Fibroblast of villous mesenchyme (primary cell): ENCODE results near the gene LRRC4. TPM values are rescaled to one million over a fixed set of nuclear protein-coding genes. Genes with fewer than 3 reads are reported as not detected.

Experiments used
- DNase-seq: peaks from one replicate; pipeline ENCODE4 v3.0.0-alpha.2; 2010; ENCODE audit warnings: low read depth
- H3K4me3 ChIP-seq: 2 replicates; pipeline ENCODE4 v1.5.1; 2011; ENCODE audit warnings: low read depth, mild to moderate bottlenecking, low read length
- CTCF ChIP-seq: IDR thresholded peaks from 2 replicates; pipeline ENCODE4 v1.5.1; 2012; ENCODE audit warnings: low read depth, mild to moderate bottlenecking, low read length; ENCODE audit not compliant: insufficient read depth
- total RNA-seq: library from RNA; depleted of rRNA; stranded (reverse); fragments of >200 nt; gene quantifications from 2 replicates; pipeline ENCODE4 v1.2.3, GENCODE V29; 2012

Gene LRRC4
- total RNA-seq, result under 0.01 TPM in 1 of 2 replicates, not detected in the other

- TF ChIP-seq CTCF, result no peak
- peak; percentile 52 for DNase-seq
- H3K4me3 ChIP-seq, result peak within 1 kb of the TSS; percentile 59
These were observed at the start of gene LRRC4 for GRCh38 chr7:128030654-128031611. LRRC4 (minus strand) TSS chr7:128031437; CDS start chr7:128030640, 797 bp downstream.

- no peak for TF ChIP-seq CTCF
- DNase-seq, result no peak
- H3K4me3 ChIP-seq, result no peak overlapping the region
These were observed 48.9 kb upstream of the LRRC4 start for GRCh38 chr7:128080169-128080568.

- no peak for DNase-seq
- no peak for TF ChIP-seq CTCF
These were observed 47.1 kb upstream of the LRRC4 start for GRCh38 chr7:128078309-128078708.

GRCh38 chr7:128076796-128077271 lies 45.6 kb upstream of the LRRC4 start:
- DNase-seq, result peak; percentile 18
- no peak for TF ChIP-seq CTCF
- H3K4me3 ChIP-seq, result no peak overlapping the region

More at GRCh38 chr7:128078309-128078708, 47.1 kb upstream of the LRRC4 start:
- no peak overlapping the region for H3K4me3 ChIP-seq

- no peak overlapping the region for H3K4me3 ChIP-seq
- DNase-seq, result no peak
- no peak for TF ChIP-seq CTCF
These were observed 45.1 kb upstream of the LRRC4 start for GRCh38 chr7:128076196-128076795.

GRCh38 chr7:128075242-128076095 lies 44.2 kb upstream of the LRRC4 start:
- no peak for TF ChIP-seq CTCF
- H3K4me3 ChIP-seq, result no peak overlapping the region

More at GRCh38 chr7:128075242-128076095, 44.2 kb upstream of the LRRC4 start:
- no peak for DNase-seq
